Hepatocyte (in vitro differentiated cells): Measurements from ENCODE around the gene SPACA1. TPM values are rescaled to one million over a fixed set of nuclear protein-coding genes. Genes with fewer than 3 reads are reported as not detected.

Experiments used
- DNase-seq: peaks from one replicate; pipeline ENCODE4 v3.0.0-alpha.2; 2016; ENCODE audit warnings: low spot score
- H2AFZ ChIP-seq: fragments of 200-600 bp; sonication (generic); 2 replicates; pipeline ENCODE4 v1.6.0; 2016; ENCODE audit warnings: antibody characterized with exemption, mild to moderate bottlenecking
- H3K27ac ChIP-seq: fragments of 200-600 bp; sonication (generic); 2 replicates; pipeline ENCODE4 v1.5.1; 2016; ENCODE audit warnings: mild to moderate bottlenecking
- H3K27me3 ChIP-seq: fragments of 200-600 bp; sonication (generic); 2 replicates; pipeline ENCODE4 v1.6.1; 2016
- H3K36me3 ChIP-seq: fragments of 200-600 bp; sonication (generic); replicated peaks from 2 replicates; pipeline ENCODE4 v1.5.1; 2016; ENCODE audit warnings: low read depth; ENCODE audit not compliant: insufficient read depth
- H3K4me1 ChIP-seq: fragments of 200-600 bp; sonication (generic); 2 replicates; pipeline ENCODE4 v1.5.1; 2016; ENCODE audit warnings: mild to moderate bottlenecking, moderate library complexity; ENCODE audit not compliant: insufficient read depth
- H3K4me2 ChIP-seq: fragments of 200-600 bp; sonication (generic); 2 replicates; pipeline ENCODE4 v1.6.0; 2016
- H3K4me3 ChIP-seq: fragments of 200-600 bp; sonication (generic); 2 replicates; pipeline ENCODE4 v1.5.1; 2016; ENCODE audit warnings: mild to moderate bottlenecking
- H3K79me2 ChIP-seq: fragments of 200-600 bp; sonication (generic); 2 replicates; pipeline ENCODE4 v1.6.0; 2017; ENCODE audit warnings: mild to moderate bottlenecking
- H3K9me2 ChIP-seq: fragments of 200-600 bp; sonication (generic); replicated peaks from 2 replicates; pipeline ENCODE4 v1.6.0; 2017; ENCODE audit warnings: mild to moderate bottlenecking; ENCODE audit not compliant: insufficient read depth
- H3K9me3 ChIP-seq: fragments of 200-600 bp; sonication (generic); 2 replicates; pipeline ENCODE4 v1.5.1; 2016; ENCODE audit warnings: low read depth, mild to moderate bottlenecking
- H4K20me1 ChIP-seq: fragments of 200-600 bp; sonication (generic); 2 replicates; pipeline ENCODE4 v1.6.0; 2016; ENCODE audit warnings: mild to moderate bottlenecking; ENCODE audit not compliant: insufficient read depth, poor library complexity, severe bottlenecking
- EZH2 ChIP-seq: fragments of 200-600 bp; sonication (generic); IDR thresholded peaks from 2 replicates; pipeline ENCODE4 v1.6.1; 2016; ENCODE audit warnings: antibody characterized with exemption, mild to moderate bottlenecking, borderline replicate concordance
- EZH2phosphoT487 ChIP-seq: fragments of 200-600 bp; sonication (generic); IDR thresholded peaks from one replicate; pipeline ENCODE4 v1.6.1; 2018; ENCODE audit warnings: antibody characterized with exemption, mild to moderate bottlenecking, low read depth, moderate library complexity; ENCODE audit not compliant: unreplicated experiment, severe bottlenecking
- WGBS: methylation state at CpG from one replicate; pipeline ENCODE4 v1.1.6; 2016; ENCODE audit warnings: low lambda C conversion rate; ENCODE audit errors: missing lambda C conversion rate; 5-methylcytosine and 5-hydroxymethylcytosine counted together
- polyA plus RNA-seq: library from polyadenylated mRNA; unstranded; fragments of >200 nt; fragmentation: Nextera tagmentation; extraction: Ambion mirVana; gene quantifications from 2 replicates; pipeline ENCODE4 v1.2.1, GENCODE V29; 2016
- total RNA-seq: library from RNA; depleted of rRNA; stranded (reverse); fragments of >200 nt; gene quantifications from 2 replicates; pipeline ENCODE4 v1.2.3, GENCODE V29; 2014
- TF ChIP-seq, protein P1 (sequence below): fragments of 200-600 bp; sonication (generic); IDR thresholded peaks from 2 replicates; pipeline ENCODE4 v1.5.1; 2016; ENCODE audit warnings: antibody characterized with exemption, mild to moderate bottlenecking; ENCODE audit not compliant: poor library complexity

Gene SPACA1
- total and polyA plus RNA-seq, 2 experiments from 2014 or later: not detected

- Histone ChIP-seq H3K4me1 (no peaks in the 10 kb centered on the region), H3K9me3 (no peaks in the 10 kb centered on the region), H3K27ac (no peak overlapping the region), H3K79me2 (no peaks in the 10 kb centered on the region), H3K4me2 (no peak overlapping the region), H3K4me3 (no peak overlapping the region), H3K27me3 (no peaks in the 10 kb centered on the region), H3K36me3 (no peaks in the 10 kb centered on the region), H3K9me2 (no peaks in the 10 kb centered on the region), H2AFZ (no peak overlapping the region), H4K20me1 (no peaks in the 10 kb centered on the region)
- TF ChIP-seq, protein P1, sequence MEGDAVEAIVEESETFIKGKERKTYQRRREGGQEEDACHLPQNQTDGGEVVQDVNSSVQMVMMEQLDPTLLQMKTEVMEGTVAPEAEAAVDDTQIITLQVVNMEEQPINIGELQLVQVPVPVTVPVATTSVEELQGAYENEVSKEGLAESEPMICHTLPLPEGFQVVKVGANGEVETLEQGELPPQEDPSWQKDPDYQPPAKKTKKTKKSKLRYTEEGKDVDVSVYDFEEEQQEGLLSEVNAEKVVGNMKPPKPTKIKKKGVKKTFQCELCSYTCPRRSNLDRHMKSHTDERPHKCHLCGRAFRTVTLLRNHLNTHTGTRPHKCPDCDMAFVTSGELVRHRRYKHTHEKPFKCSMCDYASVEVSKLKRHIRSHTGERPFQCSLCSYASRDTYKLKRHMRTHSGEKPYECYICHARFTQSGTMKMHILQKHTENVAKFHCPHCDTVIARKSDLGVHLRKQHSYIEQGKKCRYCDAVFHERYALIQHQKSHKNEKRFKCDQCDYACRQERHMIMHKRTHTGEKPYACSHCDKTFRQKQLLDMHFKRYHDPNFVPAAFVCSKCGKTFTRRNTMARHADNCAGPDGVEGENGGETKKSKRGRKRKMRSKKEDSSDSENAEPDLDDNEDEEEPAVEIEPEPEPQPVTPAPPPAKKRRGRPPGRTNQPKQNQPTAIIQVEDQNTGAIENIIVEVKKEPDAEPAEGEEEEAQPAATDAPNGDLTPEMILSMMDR: no peak
- no peak for TF ChIP-seq EZH2phosphoT487
- TF ChIP-seq EZH2: no peak
- 82% methylated on average over 2 of the region's 2 CpGs for WGBS
- DNase-seq: no peak
These were observed 42.1 kb downstream of the SPACA1 start for GRCh38 chr6:88089708-88090107.

DNA sequence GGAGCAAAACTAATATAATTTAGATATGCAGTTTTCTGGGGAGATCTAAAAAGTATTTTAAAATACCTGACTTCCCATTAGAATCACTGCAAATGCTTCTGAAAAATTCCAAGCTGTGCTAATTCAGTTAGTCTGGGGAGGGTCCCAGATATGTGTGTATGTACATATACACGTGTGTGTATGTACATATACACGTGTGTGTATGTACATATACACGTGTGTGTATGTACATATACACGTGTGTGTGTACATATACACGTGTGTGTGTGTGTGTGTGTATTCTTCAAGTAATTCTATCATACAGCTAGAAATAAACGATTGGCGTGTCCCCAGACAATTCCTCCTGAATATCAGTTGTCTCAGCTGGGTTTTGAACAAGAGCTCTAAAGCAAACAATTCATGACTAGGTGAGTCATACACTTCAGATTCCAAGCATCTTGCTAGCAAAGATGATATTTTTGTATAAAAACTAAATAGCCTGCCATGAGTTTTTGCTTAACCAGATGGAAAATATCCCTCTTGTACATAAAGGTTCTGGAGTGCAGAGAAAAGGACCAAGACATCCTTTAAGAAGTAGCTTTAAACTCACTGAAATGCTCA is 58.2 kb downstream of the SPACA1 start:
- H3K4me3 ChIP-seq: no peak overlapping the region
- H3K79me2 ChIP-seq: no peaks in the 10 kb centered on the region
- WGBS: 84% methylated on average over 7 of the region's 7 CpGs
- no peaks in the 10 kb centered on the region for H3K4me1 ChIP-seq
- no peaks in the 10 kb centered on the region for H3K9me3 ChIP-seq
- no peaks in the 10 kb centered on the region for H3K27me3 ChIP-seq
- TF ChIP-seq EZH2: no peak
- no peak for TF ChIP-seq EZH2phosphoT487
- TF ChIP-seq, protein P1: no peak
- H3K36me3 ChIP-seq: no peaks in the 10 kb centered on the region
- H2AFZ ChIP-seq: no peak overlapping the region
- no peak overlapping the region for H3K4me2 ChIP-seq
- no peak overlapping the region for H3K27ac ChIP-seq
- no peaks in the 10 kb centered on the region for H4K20me1 ChIP-seq
- DNase-seq: no peak
- H3K9me2 ChIP-seq: no peaks in the 10 kb centered on the region

- Histone ChIP-seq H3K27ac (no peak overlapping the region), H3K9me3 (no peaks in the 10 kb centered on the region), H2AFZ (no peak overlapping the region), H3K27me3 (peaks cover 4% of the 10 kb centered on the region), H3K4me1 (no peaks in the 10 kb centered on the region), H3K4me3 (no peak overlapping the region), H3K4me2 (no peak overlapping the region), H3K9me2 (no peaks in the 10 kb centered on the region), H3K79me2 (no peaks in the 10 kb centered on the region), H3K36me3 (no peaks in the 10 kb centered on the region), H4K20me1 (no peaks in the 10 kb centered on the region)
- TF ChIP-seq EZH2phosphoT487 (no peak), EZH2 (no peak)
- TF ChIP-seq, protein P1: no peak
- no peak for DNase-seq
These were observed 59.6 kb downstream of the SPACA1 start for GRCh38 chr6:88107241-88107640.

DNA sequence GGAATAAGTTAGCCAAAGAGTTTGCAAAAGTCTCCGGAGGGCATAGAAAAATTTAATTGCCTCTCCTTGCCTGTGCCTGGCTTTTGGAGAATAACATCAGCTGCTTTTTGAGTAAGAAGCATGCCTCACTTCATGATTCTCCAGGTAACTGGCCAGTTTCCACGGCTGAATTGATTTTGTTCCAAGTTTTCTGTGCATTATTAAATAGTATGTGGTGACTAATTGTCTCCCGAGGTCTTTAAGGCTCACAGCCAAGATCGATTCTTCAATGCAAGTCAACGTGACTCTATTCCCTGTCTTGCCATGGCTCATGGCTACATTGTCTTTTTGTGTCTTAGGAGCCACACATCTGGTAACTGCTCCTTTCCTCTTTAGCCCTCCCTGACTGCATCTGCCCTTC is 64.3 kb downstream of the SPACA1 start:
- no peak for TF ChIP-seq EZH2phosphoT487
- no peak for TF ChIP-seq EZH2
- TF ChIP-seq, protein P1: no peak
- Histone ChIP-seq H3K4me3 (no peak overlapping the region), H3K27me3 (peaks cover 4% of the 10 kb centered on the region), H2AFZ (no peak overlapping the region), H3K9me2 (no peaks in the 10 kb centered on the region), H3K36me3 (no peaks in the 10 kb centered on the region), H3K4me2 (no peak overlapping the region), H3K9me3 (no peaks in the 10 kb centered on the region), H3K27ac (no peak overlapping the region), H3K4me1 (no peaks in the 10 kb centered on the region), H3K79me2 (no peaks in the 10 kb centered on the region), H4K20me1 (no peaks in the 10 kb centered on the region)
- DNase-seq: no peak
- 88% methylated on average over 5 of the region's 5 CpGs for WGBS
